ENCODE results near the gene TADA1. TPM values are rescaled to one million over a fixed set of nuclear protein-coding genes. Genes with fewer than 3 reads are reported as not detected.

Gene TADA1
- total RNA-seq = 11.4 and 12.7 TPM in 2 replicates

DNA sequence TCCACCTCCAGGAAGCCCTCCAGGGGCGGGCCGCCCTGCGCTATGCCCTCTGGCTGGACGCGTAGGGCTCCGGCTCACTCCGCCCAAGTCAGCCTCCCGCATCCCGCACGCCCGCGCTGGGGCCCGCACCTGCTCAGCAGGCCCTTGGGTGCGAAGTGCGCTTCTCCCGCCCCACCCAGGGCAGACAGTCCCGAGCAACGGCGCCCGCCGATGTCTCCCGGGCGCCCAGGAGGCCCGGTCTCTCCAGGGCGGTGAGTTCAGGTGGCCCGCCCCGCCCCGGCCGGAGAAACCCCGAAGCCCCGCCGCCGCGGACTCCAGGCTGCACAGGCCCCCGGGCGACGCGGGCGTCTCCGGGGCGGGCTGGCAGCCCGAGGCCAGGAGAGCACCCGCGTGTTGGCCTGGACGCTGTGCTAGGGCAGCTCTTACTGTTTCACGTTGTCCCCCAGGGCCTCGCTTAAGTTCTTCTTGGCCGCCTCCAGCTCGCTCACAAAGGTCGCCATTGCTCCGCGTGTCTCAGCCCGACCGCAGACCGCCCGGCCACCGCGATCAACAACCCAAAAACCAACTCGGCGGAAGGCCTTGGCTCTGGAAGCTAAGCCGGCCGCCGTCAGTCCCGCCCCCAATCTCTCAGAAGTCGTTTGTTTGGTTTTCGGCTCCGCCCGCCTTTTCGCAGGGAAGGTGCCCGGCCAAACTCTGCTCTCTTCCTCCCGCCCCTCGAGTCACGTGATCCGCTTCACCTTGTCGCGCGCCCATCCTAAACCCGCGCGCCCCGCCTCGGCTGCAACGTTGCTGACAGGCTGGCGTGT is at the start of gene TADA1:
Gene TADA1, minus strand, starts transcription at position 531 of the 806 bp plus-strand sequence. Its CDS starts 31 bp downstream, at position 500.

GRCh38 chr1:166838766-166839599 is 37.1 kb downstream of the TADA1 start, which contains the start of gene POGK:
POGK (plus strand) TSS chr1:166839475; CDS start chr1:166840957, 1,482 bp downstream.

Other genes with a start within 250 kb of the TADA1 start
- gene POGK, start 36.8 kb downstream of the TADA1 start, total RNA-seq = 33.9 and 37.8 TPM in 2 replicates
- not detected in 2 replicates for gene ILDR2, start 99.3 kb upstream of the TADA1 start, total RNA-seq
- not detected in 2 replicates for gene MAEL, start 113.0 kb upstream of the TADA1 start, total RNA-seq
- not detected in 2 replicates for gene GPA33, start 214.1 kb upstream of the TADA1 start, total RNA-seq
- 0.32 and 0.36 TPM in 2 replicates for gene STYXL2, start 217.8 kb upstream of the TADA1 start, total RNA-seq